ENCODE results near the gene GPC3. TPM values are rescaled to one million over a fixed set of nuclear protein-coding genes. Genes with fewer than 3 reads are reported as not detected.

GPC3 gene
- total and polyA plus RNA-seq, 4 donors = 8.3 to 270 (median 52.4) TPM

DNA sequence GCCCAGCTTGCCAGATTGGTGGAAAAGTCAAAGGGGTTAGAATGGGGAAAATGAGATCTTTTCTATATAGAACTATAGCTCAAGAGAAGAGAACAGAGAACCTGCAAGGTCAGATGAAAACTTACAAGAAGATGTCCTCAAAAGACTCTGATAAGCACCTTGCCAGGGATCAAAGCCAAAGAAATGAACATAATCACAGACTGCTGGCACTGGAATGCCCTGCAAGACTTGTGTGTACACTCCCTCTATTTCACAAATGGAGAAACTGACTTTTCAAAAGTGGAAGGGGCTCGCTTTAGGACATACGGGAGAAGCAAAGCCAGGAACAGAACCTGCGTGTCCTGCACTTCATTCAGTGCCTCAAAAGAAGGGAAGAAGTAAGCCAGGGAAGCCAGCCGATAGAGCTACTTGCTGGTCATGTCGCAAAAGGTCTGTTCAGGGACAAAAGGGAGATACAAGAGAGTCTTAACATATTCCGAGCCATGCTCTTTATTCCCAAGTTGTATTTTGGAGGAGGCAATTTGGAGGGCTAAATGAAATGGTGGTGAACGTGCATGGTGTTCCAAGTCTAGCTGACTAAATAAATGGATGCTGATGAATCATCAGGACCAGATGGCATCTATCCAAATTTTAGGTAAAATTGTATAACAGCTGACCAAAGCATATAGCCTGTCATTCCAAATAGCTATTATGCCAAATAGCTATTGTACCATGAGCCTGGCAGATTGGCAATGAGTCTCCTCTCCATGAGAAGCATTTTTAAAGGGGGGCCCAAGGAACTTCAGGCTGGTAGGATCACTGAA is 394.5 kb downstream of the GPC3 start:
- Histone ChIP-seq H3K4me3 (no peak overlapping the region), H3K36me3 (ENCODE audit: control insufficient read depth in 4 of 4, insufficient read depth in 4 of 4, low read length in 4 of 4) (peaks cover 0 to 10% (median 0%) of the 10 kb centered on the region in 4 donors), H3K9me3 (ENCODE audit: control insufficient read depth in 4 of 4, insufficient read depth in 3 of 4, low read length in 3 of 4) (no peaks in the 10 kb centered on the region), H3K27me3 (ENCODE audit: control insufficient read depth in 3 of 3, insufficient read depth in 3 of 3, low read length in 2 of 3) (peaks cover 0 to 16% (median 15%) of the 10 kb centered on the region in 3 donors), H3K4me1 (ENCODE audit: control insufficient read depth in 5 of 5, insufficient read depth in 5 of 5, low read length in 5 of 5) (no peaks in the 10 kb centered on the region), H3K9ac (ENCODE audit: insufficient read depth in 1 of 2, low read length in 2 of 2) (no peak overlapping the region), H3K27ac (ENCODE audit: low read depth in 1 of 2, low read length in 1 of 2) (no peak overlapping the region)
- 77 to 90% methylated on average over 7 of the region's 7 CpGs for WGBS, 2 donors
- DNase-seq (no peak), ATAC-seq (ENCODE audit: insufficient read depth, low FRiP score) (no peak)
- no peak for TF ChIP-seq CTCF (IDR thresholded peaks at IDR 0.05; ENCODE audit: control extremely low read depth, extremely low read depth)

GRCh38 chrX:133588827-133589226 is 396.6 kb downstream of the GPC3 start:
- TF ChIP-seq CTCF (IDR thresholded peaks at IDR 0.05; ENCODE audit: control extremely low read depth, extremely low read depth) = no peak
- DNase-seq = no peak
- Histone ChIP-seq H3K27me3 (ENCODE audit: control insufficient read depth in 3 of 3, insufficient read depth in 3 of 3, low read length in 2 of 3) (peaks cover 0 to 25% (median 15%) of the 10 kb centered on the region in 3 donors), H3K4me3 (no peak overlapping the region), H3K9ac (ENCODE audit: insufficient read depth in 1 of 2, low read length in 2 of 2) (no peak overlapping the region), H3K27ac (ENCODE audit: low read depth in 1 of 2, low read length in 1 of 2) (no peak overlapping the region), H3K36me3 (ENCODE audit: control insufficient read depth in 4 of 4, insufficient read depth in 4 of 4, low read length in 4 of 4) (peaks cover 0 to under 1% (median 0%) of the 10 kb centered on the region in 4 donors), H3K9me3 (ENCODE audit: control insufficient read depth in 4 of 4, insufficient read depth in 3 of 4, low read length in 3 of 4) (no peaks in the 10 kb centered on the region), H3K4me1 (ENCODE audit: control insufficient read depth in 5 of 5, insufficient read depth in 5 of 5, low read length in 5 of 5) (no peaks in the 10 kb centered on the region)
- WGBS, 2 donors = 60 to 92% methylated on average over 1 of the region's 1 CpG
- no peak for ATAC-seq (ENCODE audit: insufficient read depth, low FRiP score)

- no peak for DNase-seq
- no peak overlapping the region for H3K27ac ChIP-seq (ENCODE audit: low read depth in 1 of 2, low read length in 1 of 2)
- no peak for ATAC-seq (ENCODE audit: insufficient read depth, low FRiP score)
- H3K4me1 ChIP-seq (ENCODE audit: control insufficient read depth in 5 of 5, insufficient read depth in 5 of 5, low read length in 5 of 5) = no peaks in the 10 kb centered on the region
- 66 to 89% methylated on average over 4 of the region's 4 CpGs for WGBS, 2 donors
- H3K36me3 ChIP-seq (ENCODE audit: control insufficient read depth in 4 of 4, insufficient read depth in 4 of 4, low read length in 4 of 4) = peaks cover 0 to 2% (median 0%) of the 10 kb centered on the region in 4 donors
- no peak overlapping the region for H3K4me3 ChIP-seq
- no peak for TF ChIP-seq CTCF (IDR thresholded peaks at IDR 0.05; ENCODE audit: control extremely low read depth, extremely low read depth)
- H3K9me3 ChIP-seq (ENCODE audit: control insufficient read depth in 4 of 4, insufficient read depth in 3 of 4, low read length in 3 of 4) = no peaks in the 10 kb centered on the region
- peaks cover 0 to 28% (median 19%) of the 10 kb centered on the region in 3 donors for H3K27me3 ChIP-seq (ENCODE audit: control insufficient read depth in 3 of 3, insufficient read depth in 3 of 3, low read length in 2 of 3)
- H3K9ac ChIP-seq (ENCODE audit: insufficient read depth in 1 of 2, low read length in 2 of 2) = no peak overlapping the region
Observed at GRCh38 chrX:133587818-133588217, 397.6 kb downstream of the GPC3 start.
